ENCODE measurements around the gene RNF214.
"Not testable (repeated sequence)": the region's sequence is repeated elsewhere in the genome, so short reads cannot be mapped to it uniquely, and the experiment has no call there.

The RNF214 gene

DNA sequence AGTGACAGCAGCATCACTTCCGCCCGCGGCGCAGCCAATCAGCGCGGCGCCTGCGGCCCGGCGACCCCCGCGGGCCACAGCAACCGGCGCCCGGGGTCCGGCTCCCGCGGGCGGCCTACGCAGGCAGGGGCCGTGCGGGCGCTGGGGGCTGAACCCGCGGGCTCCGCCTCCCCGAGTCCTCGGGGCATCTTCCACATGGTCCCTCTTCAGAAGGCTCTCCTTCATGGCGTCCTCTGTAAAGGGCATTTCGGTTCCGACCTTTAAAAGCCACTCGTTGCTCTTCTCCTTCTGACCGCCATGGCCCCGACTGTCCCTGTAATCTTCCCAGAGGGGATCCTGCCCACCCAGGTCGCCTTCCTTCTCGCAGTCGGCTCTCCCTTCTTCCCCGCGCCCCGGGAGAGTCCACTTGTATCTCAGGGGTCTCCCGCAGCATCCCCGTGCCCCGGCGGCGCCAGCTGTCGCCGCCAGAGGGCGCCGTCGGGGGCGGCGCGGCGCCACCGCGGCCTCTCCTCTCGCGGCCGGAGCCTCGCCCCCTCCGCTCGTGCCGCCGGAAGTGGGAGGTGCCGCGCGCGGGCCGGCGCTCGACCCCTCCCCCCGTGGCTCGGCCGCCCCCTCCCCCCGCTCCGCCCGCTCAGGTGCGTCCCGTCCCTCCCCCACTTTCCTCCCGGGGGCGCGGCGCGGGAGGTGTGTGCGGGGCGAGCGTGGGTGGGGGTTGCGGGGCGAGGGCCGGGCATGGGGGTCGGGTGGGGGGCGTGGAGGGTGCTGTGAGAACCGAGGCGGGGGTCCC lies at the start of gene RNF214:
Gene RNF214 (plus strand): TSS at position 580 of the 787 bp plus-strand sequence. CDS start 1,602 bp downstream, outside the sequence.
- DNase-seq = peak; percentile 83

GRCh38 chr11:117183178-117183577 lies 49.3 kb upstream of the RNF214 start:
- not testable (repeated sequence) for DNase-seq

GRCh38 chr11:117183724-117184349 lies 48.6 kb upstream of the RNF214 start:
- no peak for DNase-seq

GRCh38 chr11:117185736-117186430 lies 46.6 kb upstream of the RNF214 start:
- DNase-seq = no peak

DNA sequence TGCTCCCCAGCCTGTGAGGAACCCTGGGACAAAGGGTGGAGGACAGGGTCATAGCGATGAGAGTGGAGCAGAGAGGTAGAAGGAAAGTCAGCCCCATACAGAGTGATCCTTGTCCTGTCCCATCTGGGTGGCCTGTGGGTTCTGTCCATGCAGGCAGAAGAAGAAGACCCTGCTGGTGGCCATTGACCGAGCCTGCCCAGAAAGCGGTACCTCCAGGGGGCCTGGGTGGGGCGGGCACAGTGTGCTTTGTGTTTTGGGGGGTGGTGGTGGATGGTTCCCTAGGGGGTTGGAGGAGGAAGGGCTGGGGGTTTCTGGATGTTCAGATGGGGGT lies 46.1 kb upstream of the RNF214 start:
- DNase-seq = no peak

DNA sequence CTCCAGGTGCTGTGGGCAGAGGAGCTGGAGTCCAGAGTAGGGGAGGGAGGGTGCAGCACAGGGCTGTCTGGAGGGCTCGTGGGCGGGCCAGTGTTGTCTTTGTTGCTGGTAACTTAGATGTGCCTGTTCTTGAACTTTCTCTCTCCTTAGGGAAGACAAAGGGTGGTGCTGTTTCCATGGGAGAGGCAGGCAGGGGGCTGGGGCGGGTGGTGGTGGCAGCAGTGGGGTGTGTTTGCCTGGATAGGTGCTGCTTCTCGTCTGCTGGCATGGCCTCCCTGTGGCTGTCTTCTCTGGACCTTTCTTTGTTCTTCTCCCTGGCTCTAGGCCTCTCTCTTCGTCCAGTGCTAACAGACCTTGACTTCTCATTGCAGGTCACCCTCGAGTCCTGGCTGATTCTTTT lies 45.5 kb upstream of the RNF214 start:
- no peak for DNase-seq

DNA sequence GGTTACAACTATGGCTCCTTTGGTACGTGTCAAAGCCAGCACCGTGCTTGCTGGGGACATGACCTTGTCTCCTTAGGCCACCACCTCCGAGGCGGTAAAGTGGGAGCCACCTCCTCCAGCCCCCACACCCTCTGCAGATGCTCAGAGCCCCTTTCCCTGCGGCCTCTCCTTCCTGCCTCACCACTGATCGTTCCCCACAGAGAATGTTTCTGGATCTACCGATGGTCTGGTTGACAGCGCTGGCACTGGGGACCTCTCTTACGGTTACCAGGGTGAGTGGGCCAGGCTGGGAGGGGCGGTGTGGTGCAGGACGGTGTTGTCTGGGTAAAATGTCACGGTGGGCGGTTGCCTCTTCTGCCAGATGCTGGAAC lies 45.1 kb upstream of the RNF214 start:
- DNase-seq = no peak

DNA sequence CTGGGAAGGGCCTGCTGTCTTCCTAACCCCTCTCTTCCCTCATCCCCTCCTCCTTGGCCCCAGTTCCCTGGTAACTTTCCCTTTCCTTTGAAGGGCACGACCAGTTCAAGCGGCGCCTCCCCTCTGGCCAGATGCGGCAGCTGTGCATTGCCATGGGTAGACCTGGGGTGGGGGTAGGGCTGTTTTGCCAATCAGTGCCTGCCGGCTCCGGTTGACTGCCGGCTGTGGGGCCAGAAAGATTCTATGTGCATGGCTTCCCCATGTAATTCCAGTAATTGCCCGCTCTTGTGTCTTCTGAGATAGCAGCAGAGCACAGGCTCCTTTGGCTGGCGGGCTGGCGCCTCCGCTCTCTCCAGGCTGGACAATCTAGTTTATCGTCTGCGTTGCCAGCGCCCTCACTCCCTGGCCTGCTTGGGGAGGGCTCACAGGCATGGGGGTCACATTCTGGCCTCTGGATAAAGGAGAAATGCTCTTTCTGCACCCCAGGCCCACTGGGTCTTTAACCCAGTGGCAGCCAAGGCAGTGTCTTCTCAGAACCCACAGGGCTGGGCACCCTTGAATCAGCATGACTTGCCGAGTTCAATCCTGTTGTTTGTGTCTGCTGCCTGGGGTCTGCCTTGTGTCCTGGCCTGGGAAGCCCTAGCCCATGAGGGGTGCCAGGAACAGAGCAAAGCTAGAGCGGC lies 44.5 kb upstream of the RNF214 start:
- DNase-seq = no peak

- DNase-seq = no peak
Measured at GRCh38 chr11:117188620-117189081, 43.8 kb upstream of the RNF214 start.

GRCh38 chr11:117189191-117189940 lies 43.1 kb upstream of the RNF214 start:
- no peak for DNase-seq

GRCh38 chr11:117189941-117190544 lies 42.4 kb upstream of the RNF214 start:
- no peak for DNase-seq

- no peak for DNase-seq
Measured at GRCh38 chr11:117191680-117192400, 40.6 kb upstream of the RNF214 start.

- DNase-seq = no peak
Measured at GRCh38 chr11:117192401-117192875, 40.0 kb upstream of the RNF214 start.

DNA sequence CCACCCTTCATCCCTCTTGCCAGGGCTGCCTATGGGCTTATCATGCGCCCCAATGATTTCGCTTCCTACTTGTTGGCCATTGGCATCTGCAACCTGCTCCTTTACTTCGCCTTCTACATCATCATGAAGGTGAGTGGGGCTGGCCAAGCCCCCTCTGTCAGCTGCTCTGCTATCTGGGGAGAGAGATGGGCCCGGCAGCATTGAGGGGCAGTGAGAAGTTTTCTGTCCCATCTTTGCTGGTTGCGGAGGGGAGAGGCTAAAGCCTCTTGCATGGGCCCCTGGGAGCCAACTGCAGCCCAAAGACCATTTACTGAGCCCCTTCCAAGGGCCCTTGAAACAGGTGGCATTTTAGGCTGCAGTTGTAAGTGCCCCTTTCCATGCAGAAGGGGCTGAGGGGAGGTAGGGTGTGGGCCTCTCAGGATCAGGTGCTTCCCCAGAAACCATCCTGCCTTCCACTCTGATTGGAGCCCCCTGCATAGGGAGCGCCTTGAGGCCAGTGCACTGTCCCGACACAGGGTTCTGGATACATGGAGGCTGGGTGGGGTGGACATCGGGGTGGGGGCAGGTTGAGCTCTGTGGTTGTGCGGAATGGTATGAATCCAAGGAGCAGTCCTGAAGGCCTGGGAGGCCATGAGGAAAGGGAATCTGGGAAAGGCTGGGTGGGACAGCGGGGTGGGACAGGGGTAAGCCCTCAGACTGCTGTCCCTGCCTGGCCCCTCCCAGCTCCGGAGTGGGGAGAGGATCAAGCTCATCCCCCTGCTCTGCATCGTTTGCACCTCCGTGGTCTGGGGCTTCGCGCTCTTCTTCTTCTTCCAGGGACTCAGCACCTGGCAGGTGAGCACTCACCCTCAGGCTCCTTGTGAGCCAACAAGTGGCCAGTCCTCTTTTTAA lies 39.1 kb upstream of the RNF214 start:
- no peak for DNase-seq

GRCh38 chr11:117194267-117194666 lies 38.2 kb upstream of the RNF214 start:
- no peak for DNase-seq

- no peak for DNase-seq
Measured at GRCh38 chr11:117195258-117195657, 37.2 kb upstream of the RNF214 start.

GRCh38 chr11:117195761-117196160 lies 36.7 kb upstream of the RNF214 start:
- no peak for DNase-seq

GRCh38 chr11:117197006-117197405 lies 35.5 kb upstream of the RNF214 start:
- DNase-seq = no peak

DNA sequence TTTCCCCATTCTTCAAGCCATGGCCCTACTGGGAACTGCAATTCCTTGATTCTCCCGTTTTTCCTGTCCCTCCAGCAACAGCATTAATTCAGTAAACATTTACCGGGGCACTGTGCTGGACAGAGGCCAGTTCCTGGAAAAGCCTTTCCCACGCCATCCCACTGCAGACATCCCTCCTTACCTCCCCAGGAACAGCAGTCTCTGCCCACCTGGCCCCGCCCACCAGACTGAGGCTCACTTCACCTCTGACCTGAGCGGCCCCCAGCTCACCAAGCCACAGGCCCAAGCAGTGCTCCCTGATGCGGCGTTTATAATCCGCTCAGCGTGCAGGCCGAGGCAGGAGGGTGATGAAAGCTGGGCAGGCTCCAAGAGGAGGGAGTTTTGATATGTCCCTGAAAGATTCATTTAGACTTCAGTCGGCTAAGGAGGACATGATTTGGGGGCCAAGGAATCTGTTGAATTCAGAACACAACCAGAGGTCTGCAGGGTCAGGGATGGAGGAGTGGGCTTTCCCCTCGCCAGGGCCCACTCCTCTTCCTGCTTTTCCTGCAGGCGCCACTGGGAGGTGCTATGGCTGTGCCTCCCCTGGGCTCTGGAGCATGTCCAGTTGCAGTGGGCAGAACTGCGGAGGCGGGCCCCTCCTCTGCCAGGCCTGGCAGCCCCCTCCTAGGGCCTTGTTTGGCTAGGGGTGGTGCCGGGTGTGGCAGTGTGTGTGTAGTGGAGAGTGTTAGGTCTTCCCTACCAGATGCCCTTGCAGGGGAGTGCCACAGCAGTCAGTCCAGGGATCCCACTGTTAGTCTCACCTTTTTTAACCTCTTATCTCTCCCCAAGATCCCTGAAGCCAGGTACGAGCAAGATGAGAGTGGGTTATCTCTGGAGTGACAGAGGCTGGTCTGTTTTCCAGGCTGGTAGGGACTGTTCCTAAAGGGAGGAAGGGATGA lies 34.7 kb upstream of the RNF214 start:
- peak; percentile 30 for DNase-seq

Data from hematopoietic multipotent progenitor cell treated with erythropoietin and hydrocortisone succinate and interleukin-3 and kit ligand, for 6 days (in vitro differentiated cells).